NB4 (cell line): ENCODE results near the gene ARHGEF16.

Experiments used
- DNase-seq: peaks from one replicate; pipeline ENCODE4 v3.0.0; 2010; ENCODE audit warnings: low read depth
- H3K4me3 ChIP-seq: one replicate; pipeline ENCODE4 v1.5.1; 2011; ENCODE audit warnings: mild to moderate bottlenecking, low read depth, low read length, moderate library complexity
- MYC ChIP-seq: IDR thresholded peaks from 2 replicates; pipeline ENCODE4 v1.6.1; 2011; ENCODE audit warnings: low read depth, low read length
- POLR2A ChIP-seq: IDR thresholded peaks from 2 replicates; pipeline ENCODE4 v1.6.1; 2011; ENCODE audit warnings: mild to moderate bottlenecking; ENCODE audit not compliant: insufficient read length; ENCODE audit errors: extremely low read depth
- TF ChIP-seq, protein P1 (sequence below): IDR thresholded peaks from 2 replicates; pipeline ENCODE4 v1.6.1; 2011; ENCODE audit warnings: low read depth, low read length
- TF ChIP-seq, protein P2 (sequence below): IDR thresholded peaks from one replicate; pipeline ENCODE4 v1.5.1; 2012; ENCODE audit warnings: low read depth, low read length

ARHGEF16 gene

DNA sequence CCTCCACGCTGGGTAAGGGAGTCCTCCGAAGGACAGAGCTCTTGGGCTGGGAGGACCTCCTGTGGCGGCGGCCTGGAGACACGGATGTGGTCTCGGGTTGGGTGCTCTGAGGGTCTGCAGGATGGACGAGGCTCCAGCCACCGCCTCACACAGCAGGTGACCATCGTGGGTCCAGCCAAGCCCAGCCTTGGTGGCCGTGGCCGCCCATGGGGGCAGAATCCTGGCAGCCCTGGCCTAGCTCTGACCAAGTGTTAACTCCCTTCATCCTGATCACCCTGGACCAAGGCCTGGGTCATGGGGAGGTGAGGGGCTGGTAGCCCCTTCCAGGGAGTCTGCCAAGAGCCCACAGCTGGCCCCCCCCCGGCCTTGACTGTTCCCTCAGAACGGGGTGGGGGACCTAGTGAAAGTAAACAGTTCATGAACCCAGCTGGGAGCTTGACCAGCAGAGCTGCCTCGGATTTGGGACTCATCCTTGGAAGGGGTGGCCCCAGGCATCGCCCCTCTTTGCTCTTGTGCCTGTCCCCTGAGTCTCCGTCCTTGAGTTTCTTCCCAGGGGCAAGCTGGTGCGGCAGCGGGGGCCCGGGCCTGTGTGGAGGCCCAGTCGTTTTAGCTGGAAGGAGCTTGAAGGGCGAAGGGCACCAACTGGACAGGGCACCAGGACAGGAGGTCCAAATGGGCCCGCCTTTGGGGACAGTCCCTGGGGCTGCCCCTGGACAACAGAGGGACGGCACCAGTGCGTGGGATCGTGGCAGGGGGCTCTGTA is 17.8 kb downstream of the ARHGEF16 start:
- no peak overlapping the region for H3K4me3 ChIP-seq
- DNase-seq: no peak
- TF ChIP-seq, protein P1, sequence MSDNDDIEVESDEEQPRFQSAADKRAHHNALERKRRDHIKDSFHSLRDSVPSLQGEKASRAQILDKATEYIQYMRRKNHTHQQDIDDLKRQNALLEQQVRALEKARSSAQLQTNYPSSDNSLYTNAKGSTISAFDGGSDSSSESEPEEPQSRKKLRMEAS: no peak
- TF ChIP-seq MYC (no peak), POLR2A (no peak)
- TF ChIP-seq, protein P2, sequence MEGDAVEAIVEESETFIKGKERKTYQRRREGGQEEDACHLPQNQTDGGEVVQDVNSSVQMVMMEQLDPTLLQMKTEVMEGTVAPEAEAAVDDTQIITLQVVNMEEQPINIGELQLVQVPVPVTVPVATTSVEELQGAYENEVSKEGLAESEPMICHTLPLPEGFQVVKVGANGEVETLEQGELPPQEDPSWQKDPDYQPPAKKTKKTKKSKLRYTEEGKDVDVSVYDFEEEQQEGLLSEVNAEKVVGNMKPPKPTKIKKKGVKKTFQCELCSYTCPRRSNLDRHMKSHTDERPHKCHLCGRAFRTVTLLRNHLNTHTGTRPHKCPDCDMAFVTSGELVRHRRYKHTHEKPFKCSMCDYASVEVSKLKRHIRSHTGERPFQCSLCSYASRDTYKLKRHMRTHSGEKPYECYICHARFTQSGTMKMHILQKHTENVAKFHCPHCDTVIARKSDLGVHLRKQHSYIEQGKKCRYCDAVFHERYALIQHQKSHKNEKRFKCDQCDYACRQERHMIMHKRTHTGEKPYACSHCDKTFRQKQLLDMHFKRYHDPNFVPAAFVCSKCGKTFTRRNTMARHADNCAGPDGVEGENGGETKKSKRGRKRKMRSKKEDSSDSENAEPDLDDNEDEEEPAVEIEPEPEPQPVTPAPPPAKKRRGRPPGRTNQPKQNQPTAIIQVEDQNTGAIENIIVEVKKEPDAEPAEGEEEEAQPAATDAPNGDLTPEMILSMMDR: no peak

DNA sequence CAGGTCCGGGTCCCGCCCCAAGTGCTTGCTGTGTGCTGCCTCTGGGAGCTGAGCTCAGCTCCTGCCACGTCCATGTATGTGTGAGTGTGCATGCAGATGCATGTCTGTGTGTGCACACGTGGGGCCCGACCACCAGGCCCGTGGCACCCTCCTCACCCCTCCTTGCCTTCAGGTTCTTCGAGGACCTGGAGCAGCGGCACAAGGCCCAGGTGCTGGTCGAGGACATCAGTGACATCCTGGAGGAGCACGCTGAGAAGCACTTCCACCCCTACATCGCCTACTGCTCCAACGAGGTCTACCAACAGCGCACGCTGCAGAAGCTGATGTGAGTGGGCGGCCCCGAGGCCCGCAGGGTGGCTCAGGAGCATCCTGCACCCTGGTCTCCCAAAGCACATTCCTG is 18.4 kb downstream of the ARHGEF16 start:
- DNase-seq: no peak
- H3K4me3 ChIP-seq: no peak overlapping the region
- TF ChIP-seq, protein P1: no peak
- TF ChIP-seq POLR2A: no peak
- no peak for TF ChIP-seq MYC
- TF ChIP-seq, protein P2: no peak

DNA sequence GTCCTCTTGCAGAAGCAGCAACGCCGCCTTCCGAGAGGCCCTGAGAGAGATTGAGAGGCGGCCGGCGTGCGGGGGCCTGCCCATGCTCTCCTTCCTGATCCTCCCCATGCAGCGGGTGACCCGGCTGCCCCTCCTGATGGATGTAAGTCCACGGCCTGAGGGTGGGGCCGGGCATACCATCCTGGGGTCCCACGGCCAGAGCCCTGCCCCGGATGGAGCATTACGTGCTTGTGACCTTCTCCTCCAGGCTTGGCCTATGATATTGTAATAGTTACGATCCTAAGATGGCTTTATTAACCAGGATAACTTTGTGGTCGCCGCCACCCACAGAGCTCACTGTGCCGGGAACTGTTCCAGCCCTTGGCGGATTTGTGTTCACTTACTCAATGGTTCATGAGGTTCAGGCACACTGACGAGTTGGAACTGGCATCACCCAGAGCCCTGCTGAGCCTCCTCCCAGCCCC is 18.9 kb downstream of the ARHGEF16 start:
- TF ChIP-seq, protein P2: no peak
- TF ChIP-seq POLR2A: no peak
- TF ChIP-seq MYC: no peak
- TF ChIP-seq, protein P1: no peak
- no peak overlapping the region for H3K4me3 ChIP-seq
- DNase-seq: peak; percentile 65

DNA sequence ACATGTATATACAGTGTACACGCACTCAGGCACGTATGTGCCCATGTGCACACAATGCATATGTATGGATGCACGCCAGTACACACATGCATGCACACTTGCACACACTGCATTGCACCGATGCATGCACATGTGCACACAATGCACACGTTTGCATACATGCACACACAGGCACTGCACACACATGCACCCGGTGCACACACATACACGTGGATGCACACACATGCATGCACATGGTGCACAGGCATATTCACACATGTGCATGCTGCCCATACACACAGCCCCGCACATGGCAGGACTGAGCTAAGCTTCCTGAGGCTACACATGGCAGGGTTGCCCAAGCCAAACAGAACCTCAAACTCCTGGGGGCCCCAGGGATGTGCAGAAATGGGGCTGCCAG is 19.6 kb downstream of the ARHGEF16 start:
- DNase-seq: no peak

DNA sequence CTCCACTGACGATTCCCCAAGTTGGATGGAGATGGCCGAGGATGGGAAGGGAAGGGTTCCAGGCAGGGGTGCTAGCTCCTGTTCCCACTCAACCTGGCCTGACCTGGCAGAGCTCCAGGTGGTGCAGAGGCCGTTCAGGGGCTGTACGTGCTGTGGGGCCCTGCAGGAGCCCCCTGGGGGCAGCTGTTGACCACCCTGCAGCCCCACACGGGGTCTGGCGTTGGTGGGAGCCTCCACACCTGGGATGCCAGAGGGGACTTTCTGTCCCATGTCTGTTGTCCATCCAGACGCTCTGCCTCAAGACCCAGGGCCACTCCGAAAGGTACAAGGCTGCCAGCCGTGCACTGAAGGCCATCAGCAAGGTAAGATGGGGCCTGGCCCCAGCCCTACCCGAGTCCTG is 20.0 kb downstream of the ARHGEF16 start:
- DNase-seq: no peak
- TF ChIP-seq, protein P2: no peak
- TF ChIP-seq, protein P1: no peak
- TF ChIP-seq MYC (no peak), POLR2A (no peak)

More for the DNA sequence above, 19.6 kb downstream of the ARHGEF16 start:
- TF ChIP-seq, protein P1: 0 out of 2 replicates have a peak, but pooled peaks have one; percentile 40
- TF ChIP-seq MYC: no peak
- no peak overlapping the region for H3K4me3 ChIP-seq

DNA sequence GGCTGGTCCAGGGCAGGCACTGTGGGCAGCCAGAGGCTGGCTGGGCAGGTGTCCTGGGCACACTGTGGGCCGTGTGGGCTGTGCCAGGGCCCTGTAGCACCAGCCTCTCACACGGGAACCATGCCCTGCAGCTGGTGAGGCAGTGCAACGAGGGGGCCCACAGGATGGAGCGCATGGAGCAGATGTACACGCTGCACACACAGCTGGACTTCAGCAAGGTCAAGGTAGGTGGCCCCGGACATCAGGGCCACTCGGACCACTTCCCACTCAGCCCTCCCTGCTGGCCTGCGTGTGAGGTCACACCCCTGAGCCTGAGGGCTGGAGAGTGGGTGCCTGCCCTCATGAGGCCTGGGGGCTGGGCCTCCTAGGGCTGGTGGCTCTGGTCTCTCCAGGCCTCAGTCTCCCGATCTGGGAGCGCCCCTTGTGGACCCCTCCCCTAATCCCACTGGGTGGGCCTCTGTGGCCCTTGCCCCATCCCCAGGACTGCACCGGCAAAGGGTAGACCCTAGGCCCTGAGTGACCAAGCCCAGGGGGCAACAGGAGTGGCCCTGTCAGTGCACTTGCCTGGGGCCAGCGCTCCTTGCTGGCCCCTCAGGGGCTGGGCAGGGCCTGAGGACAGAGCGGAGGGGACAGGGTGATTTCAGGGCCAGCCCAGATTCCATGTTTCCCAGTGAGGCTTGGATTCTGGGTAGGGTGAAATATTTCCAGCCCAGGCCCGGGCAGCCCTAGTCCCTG is 21.5 kb downstream of the ARHGEF16 start:
- DNase-seq: no peak
- H3K4me3 ChIP-seq: no peak overlapping the region
- TF ChIP-seq POLR2A: no peak
- TF ChIP-seq, protein P2: no peak

More for the DNA sequence above, 20.0 kb downstream of the ARHGEF16 start:
- no peak overlapping the region for H3K4me3 ChIP-seq
